ENCODE data around the gene TMEM240. TPM values are rescaled to one million over a fixed set of nuclear protein-coding genes. Genes with fewer than 3 reads are reported as not detected.

TMEM240 gene
- total RNA-seq, 4 donors from 2014 or later, result 9.4 to 16.3 TPM; not detected in 2

- H3K27ac ChIP-seq, result no peak overlapping the region
- no peaks in the 10 kb centered on the region for H3K4me1 ChIP-seq
- intact Hi-C loops (cut with DNase I; ENCODE audit: low total_unique reads), result no loop called here
- no peak for DNase-seq
- no peak for TF ChIP-seq CTCF (IDR thresholded peaks at IDR 0.05)
- TF ChIP-seq POLR2A (IDR thresholded peaks at IDR 0.05), result no peak
- H3K4me3 ChIP-seq, result no peak overlapping the region
- H3K27me3 ChIP-seq, result no peaks in the 10 kb centered on the region
- no peaks in the 10 kb centered on the region for H3K36me3 ChIP-seq
- no peaks in the 10 kb centered on the region for H3K9me3 ChIP-seq
Measured at GRCh38 chr1:1556505-1556904, 16.1 kb upstream of the TMEM240 start.

GRCh38 chr1:1554926-1555915, 14.8 kb upstream of the TMEM240 start:
- Histone ChIP-seq H3K9me3 (no peaks in the 10 kb centered on the region), H3K27ac (no peak overlapping the region), H3K4me1 (no peaks in the 10 kb centered on the region), H3K36me3 (no peaks in the 10 kb centered on the region), H3K27me3 (no peaks in the 10 kb centered on the region), H3K4me3 (no peak overlapping the region)
- no peak for TF ChIP-seq CTCF (IDR thresholded peaks at IDR 0.05)
- no peak for TF ChIP-seq POLR2A (IDR thresholded peaks at IDR 0.05)
- DNase-seq, result no peak
- intact Hi-C loops (cut with DNase I; ENCODE audit: low total_unique reads), result no loop called here

GRCh38 chr1:1554550-1554925, 14.1 kb upstream of the TMEM240 start:
- DNase-seq, result no peak
- TF ChIP-seq CTCF (IDR thresholded peaks at IDR 0.05), result no peak
- TF ChIP-seq POLR2A (IDR thresholded peaks at IDR 0.05), result no peak
- no peaks in the 10 kb centered on the region for H3K27me3 ChIP-seq
- H3K9me3 ChIP-seq, result no peaks in the 10 kb centered on the region
- H3K27ac ChIP-seq, result no peak overlapping the region
- intact Hi-C loops (cut with DNase I; ENCODE audit: low total_unique reads), result no loop called here
- no peak overlapping the region for H3K4me3 ChIP-seq
- H3K36me3 ChIP-seq, result no peaks in the 10 kb centered on the region
- H3K4me1 ChIP-seq, result no peaks in the 10 kb centered on the region

- Histone ChIP-seq H3K9me3 (no peaks in the 10 kb centered on the region), H3K27ac (no peak overlapping the region), H3K4me1 (no peaks in the 10 kb centered on the region), H3K36me3 (no peaks in the 10 kb centered on the region), H3K27me3 (no peaks in the 10 kb centered on the region), H3K4me3 (no peak overlapping the region)
- no peak for DNase-seq
- intact Hi-C loops (cut with DNase I; ENCODE audit: low total_unique reads), result no loop called here
- no peak for TF ChIP-seq POLR2A (IDR thresholded peaks at IDR 0.05)
- no peak for TF ChIP-seq CTCF (IDR thresholded peaks at IDR 0.05)
Measured at GRCh38 chr1:1553821-1554494, 13.5 kb upstream of the TMEM240 start.

GRCh38 chr1:1552263-1552639, 11.8 kb upstream of the TMEM240 start:
- DNase-seq, result no peak
- Histone ChIP-seq H3K9me3 (no peaks in the 10 kb centered on the region), H3K4me3 (no peak overlapping the region), H3K27ac (no peak overlapping the region), H3K36me3 (no peaks in the 10 kb centered on the region), H3K27me3 (no peaks in the 10 kb centered on the region), H3K4me1 (no peaks in the 10 kb centered on the region)
- intact Hi-C loops (cut with DNase I; ENCODE audit: low total_unique reads), result no loop called here
- TF ChIP-seq POLR2A (IDR thresholded peaks at IDR 0.05) (no peak), CTCF (IDR thresholded peaks at IDR 0.05) (no peak)
